K562 (cell line): ENCODE results near the gene RPL29. TPM values are rescaled to one million over a fixed set of nuclear protein-coding genes. Genes with fewer than 3 reads are reported as not detected.

Experiments
- ATAC-seq: fragments of 200-7000 bp; cut with Tn5 transposase; 3 replicates; pipeline ENCODE4 v1.9.1; 2020; ENCODE audit warnings: moderate library complexity
- BruUV-seq: library from RNA; stranded (reverse); fragments of 400-500 nt; replicated peaks from 2 replicates; lab custom pipeline; 2021; lab: Mats Ljungman, UMichigan
- CTCF ChIA-PET: fragments of 300-600 bp; formaldehyde crosslinking; extraction: SDS; loops from one replicate; lab custom pipeline; 2021; ENCODE audit warnings: low intra/inter-chr PET ratio; lab: Yijun Ruan, JAX
- POLR2A ChIA-PET: fragments of 300-600, 350-650 bp; sonication (Branson Sonifier 250); formaldehyde crosslinking; extraction: SDS; loops from one replicate; lab custom pipeline; 2021; ENCODE audit warnings: antibody characterized with exemption, inconsistent platforms; lab: Yijun Ruan, JAX
- DNase-seq, 4 experiments: peaks; one replicate each; pipeline versions ENCODE4 v3.0.0 to v3.0.0-alpha.2; 2011 to 2018; ENCODE audit warnings: low spot score in 3 of 4, mixed read lengths in 3 of 4; ENCODE audit errors: extremely low read depth in 1 of 4
- FAIRE-seq: peaks from 2 replicates; lab custom pipeline; 2011; peaks lifted over from hg19 to GRCh38; lab: Jason Lieb, UNC
- H2AFZ ChIP-seq: 2 replicates; pipeline ENCODE4 v1.6.0; 2011; ENCODE audit warnings: low read depth, low read length, control low read depth, inconsistent platforms
- H3K27ac ChIP-seq: fragments of 200-600 bp; 3 replicates; pipeline ENCODE4 v1.8.0; 2011; ENCODE audit warnings: low read depth, mild to moderate bottlenecking, control low read depth, inconsistent platforms, low read length, moderate library complexity, mixed read lengths; ENCODE audit errors: extremely low read depth
- H3K27me3 ChIP-seq, 2 experiments: fragments of 300-600 bp in 1 of 2; 2 replicates in 1 of 2; 3 replicates in 1 of 2; pipeline versions ENCODE4 v1.6.0 to v1.8.0; 2011; ENCODE audit warnings: inconsistent platforms in 2 of 2, low read length in 2 of 2, mild to moderate bottlenecking in 1 of 2, mixed read lengths in 1 of 2, moderate library complexity in 1 of 2; ENCODE audit not compliant: control insufficient read depth in 2 of 2, insufficient read depth in 2 of 2
- H3K36me3 ChIP-seq: fragments of 300-600 bp; 3 replicates; pipeline ENCODE4 v1.8.0; 2011; ENCODE audit warnings: mild to moderate bottlenecking, low read length, inconsistent platforms; ENCODE audit not compliant: control insufficient read depth, insufficient read depth
- H3K4me1 ChIP-seq, 2 experiments: fragments of 200-600 bp in 1 of 2; replicated peaks in 1 of 2; 2 replicates in 1 of 2; 3 replicates in 1 of 2; pipeline versions ENCODE4 v1.5.1 to v1.8.0; 2011; ENCODE audit warnings: inconsistent platforms in 2 of 2, low read length in 2 of 2, mild to moderate bottlenecking in 1 of 2, mixed read lengths in 1 of 2, moderate library complexity in 1 of 2; ENCODE audit not compliant: control insufficient read depth in 2 of 2, insufficient read depth in 2 of 2
- H3K4me2 ChIP-seq: 2 replicates; pipeline ENCODE4 v1.6.1; 2011; ENCODE audit warnings: low read length, control low read depth, inconsistent platforms, mixed read lengths; ENCODE audit not compliant: insufficient read depth
- H3K4me3 ChIP-seq: fragments of 200-600 bp; sonication (generic), shearing (Covaris generic); 2 replicates; pipeline ENCODE4 v1.5.1; 2016; ENCODE audit warnings: control low read depth, inconsistent platforms
- H3K79me2 ChIP-seq: fragments of 200-600 bp; 3 replicates; pipeline ENCODE4 v1.8.0; 2011; ENCODE audit warnings: low read length, inconsistent platforms; ENCODE audit not compliant: control insufficient read depth, insufficient read depth
- H3K9ac ChIP-seq, 2 experiments: 2 replicates each; pipeline versions ENCODE4 v1.6.0 to v1.6.1; 2011; ENCODE audit warnings: low read depth in 2 of 2, low read length in 2 of 2, control low read depth in 1 of 2, inconsistent platforms in 1 of 2, mild to moderate bottlenecking in 1 of 2, mixed read lengths in 1 of 2; ENCODE audit not compliant: insufficient read depth in 1 of 2
- H3K9me1 ChIP-seq: one replicate; pipeline ENCODE4 v1.6.0; 2011; ENCODE audit warnings: inconsistent platforms, mild to moderate bottlenecking, low read length, moderate library complexity; ENCODE audit not compliant: control insufficient read depth, insufficient read depth
- H3K9me3 ChIP-seq: replicated peaks from 2 replicates; pipeline ENCODE4 v1.5.1; 2011; ENCODE audit warnings: low read depth, low read length, inconsistent platforms; ENCODE audit not compliant: control insufficient read depth, insufficient read depth
- H4K20me1 ChIP-seq: replicated peaks from 2 replicates; pipeline ENCODE4 v1.6.1; 2011; ENCODE audit warnings: low read length, inconsistent platforms, mixed read lengths; ENCODE audit not compliant: control insufficient read depth, insufficient read depth
- CBFA2T2 ChIP-seq: fragments of 450-650 bp; conservative IDR thresholded peaks from 2 replicates; pipeline ENCODE4 v1.6.1; 2017; ENCODE audit warnings: mild to moderate bottlenecking
- CBFA2T3 ChIP-seq: fragments of 450-650 bp; IDR thresholded peaks from 2 replicates; pipeline ENCODE4 v1.6.1; 2017
- CCNT2 ChIP-seq: IDR thresholded peaks from 2 replicates; pipeline ENCODE4 v1.6.1; 2011; ENCODE audit warnings: borderline replicate concordance, low read depth, mild to moderate bottlenecking, moderate library complexity, mixed read lengths, low read length; ENCODE audit not compliant: insufficient read length; ENCODE audit errors: extremely low read depth
- GTF2F1 ChIP-seq: IDR thresholded peaks from 2 replicates; pipeline ENCODE4 v1.6.1; 2011; ENCODE audit warnings: low read depth, low read length, improper control_type of control experiment
- RBM15 ChIP-seq: fragments of 200-400 bp; formaldehyde crosslinking; IDR thresholded peaks from 2 replicates; pipeline ENCODE4 v1.6.1; 2018; ENCODE audit warnings: mild to moderate bottlenecking, low read length, moderate library complexity; ENCODE audit not compliant: insufficient read depth
- RUNX1 ChIP-seq: sonication (generic); IDR thresholded peaks from 2 replicates; pipeline ENCODE4 v1.6.1; 2016; ENCODE audit warnings: antibody characterized with exemption, low read depth
- TCF3 ChIP-seq: sonication (generic); formaldehyde crosslinking; IDR thresholded peaks from 2 replicates; pipeline ENCODE4 v1.4.0; 2020; ENCODE audit warnings: mild to moderate bottlenecking, missing genetic modification reagents
- ZNF780A ChIP-seq: fragments of 250-450 bp; sonication (Bioruptor Pico); IDR thresholded peaks from 2 replicates; pipeline ENCODE4 v1.5.0; 2021; ENCODE audit warnings: mild to moderate bottlenecking
- WGBS: fragments of 100-300 bp; shearing (Covaris generic); methylation state at CpG from one replicate; pipeline ENCODE4 v1.1.6; 2016; ENCODE audit warnings: low coverage, mixed read lengths; ENCODE audit not compliant: insufficient coverage; ENCODE audit errors: missing lambda C conversion rate; 5-methylcytosine and 5-hydroxymethylcytosine counted together
- in situ Hi-C: fragments of 300-500 bp; cut with MboI; formaldehyde crosslinking; loops from 4 replicates; pipeline ENCODE4 v1.15.0; 2018; ENCODE audit warnings: inconsistent platforms, mixed read lengths
- intact Hi-C: fragments of 100-400 bp; cut with micrococcal nuclease; formaldehyde crosslinking; loops from 2 replicates; pipeline ENCODE4 v1.14.2; 2022
- polyA plus RNA-seq, 8 experiments: library from polyadenylated mRNA; depleted of rRNA in 4 of 8; stranded (reverse) in 5 of 8; unstranded in 3 of 8; fragments of >200 nt; fragmentation: Nextera tagmentation in 2 of 8; fragmentation: Illumina TruSeq in 1 of 8; extraction: Ambion mirVana in 2 of 8; extraction: Trizol in 1 of 8; gene quantifications; 2 replicates each; pipeline versions ENCODE4 v1.2.1 to v1.2.3, GENCODE V29; 2011 to 2014; ENCODE audit warnings: inconsistent platforms in 1 of 8, missing spikeins in 1 of 8
- total RNA-seq, 7 experiments: library from RNA; depleted of rRNA in 6 of 7; stranded (reverse); fragments of >200 nt in 6 of 7; fragmentation: Illumina TruSeq in 2 of 7; extraction: Trizol in 2 of 7; gene quantifications; 2 replicates each; pipeline versions ENCODE4 v1.2.1 to v1.2.3, GENCODE V29; 2011 to 2021; ENCODE audit warnings: low replicate concordance in 1 of 7

RPL29 gene
- total and polyA plus RNA-seq, 9 of the 15 experiments (the other 6 are each of a cell fraction or from before 2014, with no cell fraction given) = 568 to 1,475 (median 1,104) TPM

GRCh38 chr3:52043750-52044149, 48.1 kb upstream of the RPL29 start:
- intact Hi-C loops = no loop called here
- Histone ChIP-seq H3K27ac (no peak overlapping the region), H3K4me1 (peaks cover 3 to 35% of the 10 kb centered on the region in 2 experiments; a peak in 4 of 5 replicates), H3K9ac (peak overlapping the region in 1 of 2 experiments; percentile 78; a peak in 2 of 4 replicates), H3K9me1 (no peaks in the 10 kb centered on the region), H3K4me2 (no peak overlapping the region), H2AFZ (no peak overlapping the region), H3K9me3 (no peaks in the 10 kb centered on the region), H3K36me3 (no peaks in the 10 kb centered on the region; the same call in 2 of the 3 replicates), H3K79me2 (no peaks in the 10 kb centered on the region), H3K27me3 (peaks cover 0 to 22% of the 10 kb centered on the region in 2 experiments; a peak in 2 of 5 replicates), H4K20me1 (no peaks in the 10 kb centered on the region), H3K4me3 (no peak overlapping the region)
- CTCF ChIA-PET = no interaction called here
- TF ChIP-seq ZNF780A (CRISPR knock-in tag) (no peak), CCNT2 (no peak), CBFA2T3 (peak; percentile 56), GTF2F1 (no peak), TCF3 (peak; percentile 37), CBFA2T2 (peak; percentile 19; the same call in 1 of the 2 replicates), RBM15 (no peak), RUNX1 (no peak)
- in situ Hi-C loops = no loop called here
- no TSS peak for BruUV-seq
- no peak for ATAC-seq
- WGBS = 26% methylated on average over 5 of the region's 6 CpGs
- DNase-seq = no peak
- POLR2A ChIA-PET = interaction anchor here (0.6 to 1.3 kb wide), 3 partner anchors 10 to 211 kb away, joined by 3 to 6 read pairs (median 4); no protein-coding TSS in a partner anchor
- FAIRE-seq = no peak
